Measurements from ENCODE around the gene MACROD2. TPM values are rescaled to one million over a fixed set of nuclear protein-coding genes. Genes with fewer than 3 reads are reported as not detected.
A peak's percentile ranks its signal among the peaks of the same experiment; 100 is the strongest.

The MACROD2 gene
- total and polyA plus RNA-seq, 2 of the 4 experiments (the other 2 are of a cell fraction), result not detected

- H3K23ac ChIP-seq (ENCODE audit: low read depth, low read length), result no peak overlapping the region
- H2AK9ac ChIP-seq (replicated peaks; ENCODE audit: low read depth, low read length, poor library complexity), result no peak overlapping the region
- peak overlapping the region in 1 of 2 experiments; percentile 45; a peak in 1 of 4 replicates for H4K8ac ChIP-seq (ENCODE audit: low read depth in 2 of 2, low read length in 2 of 2)
- H3K4ac ChIP-seq (ENCODE audit: low read depth, low read length), result no peak overlapping the region; the same call in 1 of the 2 replicates
- H3K4me3 ChIP-seq (ENCODE audit: insufficient read depth, low read depth, low read length), result no peak overlapping the region
- no peaks in the 10 kb centered on the region for H3K27me3 ChIP-seq (ENCODE audit: control insufficient read depth, insufficient read depth, low read length)
- H3K4me2 ChIP-seq (ENCODE audit: low read depth, low read length), result no peak overlapping the region
- intact Hi-C loops (cut with micrococcal nuclease), result no loop called here
- no peaks in the 10 kb centered on the region for H3K9me1 ChIP-seq (ENCODE audit: insufficient read depth, low read length)
- H2BK5ac ChIP-seq (ENCODE audit: low read depth, low read length, poor library complexity, severe bottlenecking), result no peak overlapping the region
- H2AFZ ChIP-seq (replicated peaks; ENCODE audit: low read length, poor library complexity), result no peak overlapping the region
- CTCF ChIA-PET, result no interaction called here
- peaks cover 4% of the 10 kb centered on the region for H3K4me1 ChIP-seq (ENCODE audit: control insufficient read depth, insufficient read depth, low read length)
- dilution Hi-C loops (cut with HindIII; ENCODE audit: low sequenced_read_pairs, unreplicated experiment), result no loop called here
- POLR2A ChIA-PET (ENCODE audit: unreplicated experiment), result no interaction called here
- H3K56ac ChIP-seq (ENCODE audit: extremely low read depth, insufficient read depth, low read length), result no peak overlapping the region
- H4K5ac ChIP-seq (ENCODE audit: low read depth, low read length), result no peak overlapping the region
- no peak overlapping the region for H4K91ac ChIP-seq (ENCODE audit: insufficient read depth, low read depth, low read length)
- H2BK120ac ChIP-seq (ENCODE audit: low read depth, low read length), result peak overlapping the region; percentile 63; the same call in 1 of the 2 replicates
- no peak for ATAC-seq (ENCODE audit: low read depth)
- H3K14ac ChIP-seq (replicated peaks; ENCODE audit: low read depth, low read length), result no peak overlapping the region; the same call in 1 of the 2 replicates
- H2BK15ac ChIP-seq (ENCODE audit: low read depth, low read length), result peak overlapping the region; percentile 83; the same call in 2 of the 3 replicates
- peak overlapping the region; percentile 38; the same call in 1 of the 2 replicates for H2AK5ac ChIP-seq (ENCODE audit: low read depth, low read length)
- H3K27ac ChIP-seq (ENCODE audit: insufficient read depth, low read length), result no peak overlapping the region
- H3K36me3 ChIP-seq (ENCODE audit: control insufficient read depth, insufficient read depth, low read length), result no peaks in the 10 kb centered on the region
- DNase-seq, result no peak
- peak overlapping the region; percentile 62; the same call in 1 of the 2 replicates for H2BK20ac ChIP-seq (ENCODE audit: low read depth, low read length)
- no peak for TF ChIP-seq SMC3 (IDR thresholded peaks at IDR 0.05; ENCODE audit: low read depth, low read length)
- no peak for TF ChIP-seq FOS (IDR thresholded peaks at IDR 0.05; ENCODE audit: low read depth, low read length)
- no peak for TF ChIP-seq BHLHE40 (IDR thresholded peaks at IDR 0.05; ENCODE audit: low read depth, low read length)
- no peak for TF ChIP-seq CHD1 (IDR thresholded peaks at IDR 0.05; ENCODE audit: low read depth, low read length)
- no peak for TF ChIP-seq CEBPB (IDR thresholded peaks at IDR 0.05; ENCODE audit: low read depth, low read length)
- no peak for TF ChIP-seq RFX5 (IDR thresholded peaks at IDR 0.05; ENCODE audit: low read depth, low read length)
- no peak for TF ChIP-seq POLR2A (IDR thresholded peaks at IDR 0.05; ENCODE audit: low read depth, low read length)
- no peak for TF ChIP-seq RAD21 (IDR thresholded peaks at IDR 0.05; ENCODE audit: low read length)
- no peak for TF ChIP-seq ELK1 (IDR thresholded peaks at IDR 0.05; ENCODE audit: borderline replicate concordance, low read depth, low read length)
- TF ChIP-seq USF2 (IDR thresholded peaks at IDR 0.05; ENCODE audit: low read depth, low read length), result no peak
- TF ChIP-seq MAFK (IDR thresholded peaks at IDR 0.05; ENCODE audit: low read depth, low read length), result no peak
- no peak for TF ChIP-seq RCOR1 (IDR thresholded peaks at IDR 0.05; ENCODE audit: insufficient replicate concordance, low read length)
- H3K9ac ChIP-seq (ENCODE audit: low read depth, low read length), result no peak overlapping the region
- in situ Hi-C loops (cut with MboI; ENCODE audit: low sequenced_read_pairs), result no loop called here
- H3K79me1 ChIP-seq (ENCODE audit: low read depth in 1 of 2, low read length in 2 of 2), result no peaks in the 10 kb centered on the region
- H3K18ac ChIP-seq (ENCODE audit: low read depth, low read length), result no peak overlapping the region
- H4K20me1 ChIP-seq (ENCODE audit: insufficient read depth, low read length), result no peaks in the 10 kb centered on the region
- no peaks in the 10 kb centered on the region for H3K9me3 ChIP-seq (ENCODE audit: control insufficient read depth, insufficient read depth, low read length)
- no TSS peak for BruUV-seq (replicated peaks)
These were observed 450.6 kb downstream of the MACROD2 start for GRCh38 chr20:14445902-14446301.

Data from IMR-90 (cell line).